ENCODE data around the gene STXBP5.

DNA sequence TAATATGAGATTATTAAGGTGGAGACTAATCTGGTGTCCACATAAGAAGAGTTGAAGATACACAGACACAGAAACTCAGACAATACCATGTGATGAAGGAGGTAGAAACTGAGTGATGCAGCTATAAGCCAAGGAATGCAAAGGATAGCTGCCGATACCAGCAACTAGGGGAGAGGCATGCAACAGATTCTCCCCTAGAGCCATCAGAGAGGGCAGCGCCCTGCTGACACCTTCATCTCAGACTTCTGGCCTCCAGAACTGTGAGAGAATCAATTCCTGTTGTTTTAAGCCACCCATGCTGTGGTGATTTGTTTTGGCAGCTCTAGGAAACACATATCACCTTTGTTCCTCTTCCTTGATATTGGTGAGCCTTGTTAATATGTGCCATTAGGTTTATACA lies 41.5 kb downstream of the STXBP5 start:
- TF ChIP-seq, protein P1, sequence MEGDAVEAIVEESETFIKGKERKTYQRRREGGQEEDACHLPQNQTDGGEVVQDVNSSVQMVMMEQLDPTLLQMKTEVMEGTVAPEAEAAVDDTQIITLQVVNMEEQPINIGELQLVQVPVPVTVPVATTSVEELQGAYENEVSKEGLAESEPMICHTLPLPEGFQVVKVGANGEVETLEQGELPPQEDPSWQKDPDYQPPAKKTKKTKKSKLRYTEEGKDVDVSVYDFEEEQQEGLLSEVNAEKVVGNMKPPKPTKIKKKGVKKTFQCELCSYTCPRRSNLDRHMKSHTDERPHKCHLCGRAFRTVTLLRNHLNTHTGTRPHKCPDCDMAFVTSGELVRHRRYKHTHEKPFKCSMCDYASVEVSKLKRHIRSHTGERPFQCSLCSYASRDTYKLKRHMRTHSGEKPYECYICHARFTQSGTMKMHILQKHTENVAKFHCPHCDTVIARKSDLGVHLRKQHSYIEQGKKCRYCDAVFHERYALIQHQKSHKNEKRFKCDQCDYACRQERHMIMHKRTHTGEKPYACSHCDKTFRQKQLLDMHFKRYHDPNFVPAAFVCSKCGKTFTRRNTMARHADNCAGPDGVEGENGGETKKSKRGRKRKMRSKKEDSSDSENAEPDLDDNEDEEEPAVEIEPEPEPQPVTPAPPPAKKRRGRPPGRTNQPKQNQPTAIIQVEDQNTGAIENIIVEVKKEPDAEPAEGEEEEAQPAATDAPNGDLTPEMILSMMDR (IDR thresholded peaks at IDR 0.05) = no peak
- no peak for TF ChIP-seq POLR2A (IDR thresholded peaks at IDR 0.05)
- no peak for TF ChIP-seq EP300 (IDR thresholded peaks at IDR 0.05)
